ENCODE measurements around the gene RABL3. TPM values are rescaled to one million over a fixed set of nuclear protein-coding genes. Genes with fewer than 3 reads are reported as not detected.
"Not testable (repeated sequence)": the region's sequence is repeated elsewhere in the genome, so short reads cannot be mapped to it uniquely, and the experiment has no call there.

The RABL3 gene
- total RNA-seq, 1 donor from 2014 or later: 27.4 TPM

- intact Hi-C loops (cut with DNase I): loop anchor here (5.0 kb wide), 1 partner anchor 1291 kb away; no protein-coding TSS in a partner anchor
Observed at GRCh38 chr3:120661106-120661905, 81.0 kb downstream of the RABL3 start.

GRCh38 chr3:120659834-120660233 is 82.5 kb downstream of the RABL3 start:
- intact Hi-C loops (cut with DNase I): loop anchor here (5.0 kb wide), 1 partner anchor 1292 kb away; no protein-coding TSS in a partner anchor
- ATAC-seq: no peak
- DNase-seq (ENCODE audit: low spot score): no peak

More at GRCh38 chr3:120661106-120661905, 81.0 kb downstream of the RABL3 start:
- ATAC-seq (no peak), DNase-seq (ENCODE audit: low spot score) (no peak)

DNA sequence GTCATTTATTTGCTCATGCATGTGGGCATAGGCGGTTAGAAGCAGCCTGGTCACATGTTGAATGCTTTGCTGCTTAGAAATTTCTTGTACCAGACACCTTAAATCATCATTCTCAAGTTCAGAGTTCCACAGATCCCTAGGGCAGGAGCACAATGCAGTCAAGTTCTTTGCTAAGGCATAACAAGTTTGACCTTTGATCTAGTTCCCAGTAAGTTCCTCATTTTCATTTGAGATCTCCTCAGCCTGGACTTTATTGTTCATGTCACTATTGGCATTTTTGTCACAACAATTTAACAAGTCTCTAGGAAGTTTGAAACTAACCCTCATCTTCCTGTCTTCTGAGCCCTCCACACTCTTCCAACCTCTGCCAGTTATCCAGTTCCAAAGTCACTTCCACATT is 83.0 kb downstream of the RABL3 start:
- DNase-seq (ENCODE audit: low spot score) (no peak), ATAC-seq (no peak)
- intact Hi-C loops (cut with DNase I): no loop called here

DNA sequence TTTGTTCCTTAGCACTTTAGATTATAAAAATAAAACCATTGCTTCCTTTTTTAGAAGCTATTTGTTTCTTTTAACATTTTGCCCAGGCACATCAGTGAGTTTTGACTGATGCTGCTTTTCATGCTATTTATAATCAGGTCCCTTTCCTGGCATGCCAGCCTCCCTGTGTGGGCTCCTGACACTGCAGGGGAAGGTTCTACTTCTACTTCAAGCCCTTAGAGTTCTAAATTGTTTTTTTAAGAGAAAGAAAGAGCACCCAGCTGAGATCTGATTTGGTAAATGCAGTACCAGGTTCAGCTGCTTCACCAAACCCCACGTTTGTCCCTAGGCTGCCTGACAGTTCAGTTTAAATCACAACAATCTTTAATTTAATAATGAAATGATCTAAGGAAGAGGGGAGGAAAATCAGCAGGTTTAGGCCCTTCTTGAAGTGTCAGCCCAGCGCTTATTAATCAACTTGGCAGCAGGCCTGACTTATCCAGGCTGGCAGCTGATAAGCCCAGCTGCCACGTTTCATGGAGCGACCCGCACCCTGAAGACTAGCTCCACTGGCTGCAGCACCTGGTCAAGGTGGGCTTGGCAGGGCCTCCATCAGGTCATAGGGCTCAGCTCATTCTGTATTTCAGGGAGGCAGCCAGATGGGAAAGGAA is 89.3 kb downstream of the RABL3 start:
- DNase-seq (ENCODE audit: low spot score) (no peak), ATAC-seq (no peak)
- intact Hi-C loops (cut with DNase I): no loop called here

- intact Hi-C loops (cut with DNase I): no loop called here
- no peak for ATAC-seq
- DNase-seq (ENCODE audit: low spot score): no peak
Observed at GRCh38 chr3:120652281-120652680, 90.0 kb downstream of the RABL3 start.

DNA sequence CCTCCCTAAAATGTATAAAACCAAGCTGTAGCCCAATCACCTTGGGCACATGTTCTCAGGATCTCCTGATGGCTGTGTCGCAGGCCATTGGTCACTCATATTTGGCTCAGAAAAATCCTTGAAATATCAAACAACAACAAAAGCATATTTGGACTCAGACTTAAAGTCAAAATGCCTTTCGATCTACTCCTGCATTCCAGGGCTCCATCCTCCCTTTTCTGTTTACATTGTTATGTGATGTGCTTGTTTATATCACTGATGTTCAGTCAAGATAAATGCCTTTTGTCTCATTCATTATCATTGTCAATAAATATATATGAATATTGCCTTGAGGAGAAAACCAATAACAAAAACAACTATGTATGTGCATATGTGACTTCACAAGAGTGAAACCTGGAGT is 92.0 kb downstream of the RABL3 start:
- DNase-seq (ENCODE audit: low spot score) (no peak), ATAC-seq (no peak)
- intact Hi-C loops (cut with DNase I): no loop called here

DNA sequence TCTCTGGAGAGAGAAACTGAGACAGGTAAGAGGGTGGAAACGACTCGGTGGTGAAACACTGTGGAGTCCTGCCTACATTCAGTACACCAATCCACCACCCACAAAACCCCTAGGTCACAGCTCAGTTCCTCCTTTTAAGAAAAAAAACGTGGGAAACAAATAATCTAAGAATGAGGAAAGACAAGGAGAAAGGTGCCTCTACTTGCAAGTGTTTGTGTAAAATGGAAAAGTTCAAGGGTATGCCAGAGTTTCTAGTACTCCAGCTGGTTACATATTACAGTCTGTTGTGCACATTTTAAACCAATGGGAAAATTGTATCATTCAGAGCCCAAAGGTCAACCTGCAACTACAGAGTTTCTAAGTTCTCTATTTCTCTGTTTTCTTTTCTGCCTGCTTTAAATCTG is 92.5 kb downstream of the RABL3 start:
- ATAC-seq (no peak), DNase-seq (ENCODE audit: low spot score) (no peak)
- intact Hi-C loops (cut with DNase I): no loop called here

GRCh38 chr3:120648290-120648689 is 94.0 kb downstream of the RABL3 start:
- DNase-seq (ENCODE audit: low spot score): no peak
- intact Hi-C loops (cut with DNase I): no loop called here

DNA sequence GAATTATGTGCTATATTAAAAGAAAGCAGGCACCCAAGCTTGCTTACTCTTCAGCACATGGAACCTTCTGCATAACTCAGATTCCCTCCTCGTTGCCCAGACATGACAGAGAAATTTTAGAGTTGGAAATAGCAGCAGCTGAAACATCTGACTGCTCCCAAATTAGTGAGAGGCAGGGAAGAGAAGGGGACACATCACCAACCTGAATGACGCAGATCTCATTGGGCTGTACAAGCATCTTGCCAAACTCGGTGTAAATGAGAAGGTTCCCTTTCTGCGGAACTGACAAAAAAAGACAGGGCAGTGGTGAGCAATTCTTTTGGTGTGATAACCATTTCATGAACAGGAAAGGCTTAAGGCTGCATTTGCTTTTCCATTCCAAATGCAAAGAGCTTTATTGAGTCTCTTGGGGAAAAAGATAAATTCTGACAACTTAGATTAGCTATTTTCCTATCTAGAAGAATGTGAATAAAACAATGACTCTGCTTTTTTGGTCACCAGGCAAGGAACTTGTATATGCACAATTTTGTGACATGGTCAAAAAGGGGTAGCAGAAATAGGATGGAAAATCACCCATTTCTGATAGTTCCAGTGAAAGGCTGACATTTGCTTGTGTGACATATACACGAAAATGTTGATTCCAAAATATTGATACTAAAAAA is 95.4 kb downstream of the RABL3 start:
- ATAC-seq (no peak), DNase-seq (ENCODE audit: low spot score) (no peak)
- intact Hi-C loops (cut with DNase I): no loop called here

More at GRCh38 chr3:120648290-120648689, 94.0 kb downstream of the RABL3 start:
- ATAC-seq: no peak

GRCh38 chr3:120645083-120645845 is 97.1 kb downstream of the RABL3 start:
- DNase-seq (ENCODE audit: low spot score) (no peak), ATAC-seq (no peak)
- intact Hi-C loops (cut with DNase I): no loop called here

- ATAC-seq: no peak
- intact Hi-C loops (cut with DNase I): no loop called here
- no peak for DNase-seq (ENCODE audit: low spot score)
Observed at GRCh38 chr3:120642368-120642948, 99.9 kb downstream of the RABL3 start.

DNA sequence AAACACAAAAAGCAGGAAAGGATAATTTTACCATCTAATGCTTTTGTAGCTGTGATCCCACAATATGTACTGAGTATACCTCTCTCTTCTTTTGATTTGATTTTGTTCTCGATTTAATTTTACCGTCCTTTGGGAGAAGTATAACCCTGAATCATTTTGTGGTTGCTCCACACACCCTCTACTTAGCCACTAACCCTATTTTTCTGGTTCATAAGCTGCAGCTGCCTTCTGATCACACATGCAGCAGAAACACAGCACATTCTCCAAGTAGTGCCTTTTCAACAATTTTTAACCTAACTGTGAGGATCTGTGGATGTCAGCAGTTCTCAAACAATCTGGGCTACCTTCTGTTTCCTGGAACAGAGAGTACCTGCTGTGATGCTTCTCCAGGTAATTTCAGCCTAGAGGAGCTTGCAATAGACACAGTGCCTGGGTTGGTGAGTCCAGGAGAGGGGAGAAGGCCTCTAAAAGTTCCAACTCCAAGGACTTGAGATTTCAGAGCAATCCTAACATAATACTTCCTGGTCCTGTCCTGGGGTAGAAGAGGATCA is 100.5 kb downstream of the RABL3 start:
- intact Hi-C loops (cut with DNase I): no loop called here
- ATAC-seq (no peak), DNase-seq (ENCODE audit: low spot score) (no peak)

- intact Hi-C loops (cut with DNase I): no loop called here
- DNase-seq (ENCODE audit: low spot score) (no peak), ATAC-seq (no peak)
Observed at GRCh38 chr3:120640231-120640630, 102.1 kb downstream of the RABL3 start.

GRCh38 chr3:120638820-120639219 is 103.5 kb downstream of the RABL3 start:
- DNase-seq (ENCODE audit: low spot score); intact Hi-C loops (cut with DNase I); ATAC-seq: not testable (repeated sequence)

- ATAC-seq: no peak
- intact Hi-C loops (cut with DNase I): no loop called here
- DNase-seq (ENCODE audit: low spot score): no peak
Observed at GRCh38 chr3:120637851-120638559, 104.3 kb downstream of the RABL3 start.

GRCh38 chr3:120636795-120637401 is 105.4 kb downstream of the RABL3 start:
- ATAC-seq (no peak), DNase-seq (ENCODE audit: low spot score) (no peak)
- intact Hi-C loops (cut with DNase I): no loop called here

Measured in sciatic nerve (tissue), 2 donors.